ENCODE measurements around the gene HCFC1R1.

Gene HCFC1R1

GRCh38 chr16:3020247-3020603 lies 3.5 kb downstream of the HCFC1R1 start, which contains the start of gene TNFRSF12A:
TNFRSF12A (plus strand) TSS chr16:3020368; CDS start chr16:3020398, 30 bp downstream.
- peak in 1 of 3 experiments; percentile 71 for DNase-seq (ENCODE audit: low read depth in 3 of 3)

DNA sequence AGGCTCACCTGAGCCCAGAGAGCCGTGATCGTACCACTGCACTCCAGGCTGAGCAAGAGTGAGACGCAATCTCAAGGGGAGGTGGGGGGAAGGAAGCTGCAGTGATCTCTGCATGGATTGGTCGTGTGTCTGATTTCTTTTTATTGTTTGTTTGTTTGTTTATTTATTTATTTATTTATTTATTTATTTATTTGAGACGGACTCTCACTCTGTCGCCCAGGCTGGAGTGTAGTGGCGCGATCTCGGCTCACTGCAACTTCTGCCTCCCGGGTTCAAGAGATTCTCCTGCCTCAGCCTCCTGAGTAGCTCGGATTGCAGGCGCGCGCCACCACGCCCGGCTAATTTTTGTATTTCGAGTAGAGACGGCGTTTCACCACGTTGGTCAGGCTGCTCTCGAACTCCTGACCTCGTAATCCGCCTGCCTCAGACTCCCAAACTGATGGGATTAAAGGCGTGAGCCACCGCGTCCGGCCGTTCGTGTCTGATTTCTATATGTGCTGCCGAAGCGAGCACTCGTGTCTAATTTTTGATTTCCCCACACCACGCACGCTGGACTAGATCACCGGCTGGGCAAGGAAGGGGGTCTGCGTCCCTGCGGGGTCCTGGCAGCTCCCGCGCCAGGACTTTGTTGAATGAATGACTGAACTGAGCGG lies 4.0 kb downstream of the HCFC1R1 start:
- no peak for DNase-seq (ENCODE audit: low read depth in 3 of 3)

DNA sequence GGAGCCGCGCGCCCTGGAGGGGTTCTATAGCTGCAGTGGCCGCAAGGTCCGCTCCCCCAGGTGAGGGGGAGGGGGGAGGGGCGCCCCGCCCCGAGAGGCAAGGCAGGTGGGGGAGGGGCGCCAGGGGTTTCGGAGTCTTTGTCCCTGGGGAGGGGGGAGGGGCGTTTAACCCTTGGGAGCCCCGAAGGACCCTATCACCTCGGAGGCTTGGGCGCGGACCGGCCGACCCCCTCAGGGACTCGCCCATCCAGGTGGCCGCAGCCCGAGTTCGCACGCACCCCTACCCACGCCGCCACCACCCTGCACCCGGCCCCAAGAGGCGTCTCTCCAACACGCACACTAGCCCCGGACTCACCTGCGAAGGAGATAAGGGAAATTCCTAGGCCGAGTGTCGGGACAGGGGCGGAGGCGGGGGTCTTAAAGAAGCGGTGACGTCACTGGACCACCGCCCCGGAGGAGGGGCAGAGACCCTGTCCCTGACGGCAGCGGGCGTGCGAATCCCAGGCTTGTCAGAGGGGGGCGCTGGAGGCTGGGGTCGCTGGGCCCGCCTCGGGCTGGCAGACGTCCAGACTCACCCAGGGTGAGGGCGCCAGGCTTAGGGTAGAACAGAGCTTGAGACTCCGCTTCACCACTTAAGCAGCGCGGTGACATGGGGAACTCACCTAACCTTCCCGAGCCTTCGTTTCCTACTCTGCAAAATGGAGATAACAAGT lies 5.8 kb downstream of the HCFC1R1 start, which contains the start of gene CLDN6:
CLDN6 (minus strand) TSS at position 390 of the 713 bp plus-strand sequence. CDS start 2,162 bp downstream, outside the sequence.
- DNase-seq (ENCODE audit: low read depth in 3 of 3), result peak in 1 of 3 experiments; percentile 37

DNA sequence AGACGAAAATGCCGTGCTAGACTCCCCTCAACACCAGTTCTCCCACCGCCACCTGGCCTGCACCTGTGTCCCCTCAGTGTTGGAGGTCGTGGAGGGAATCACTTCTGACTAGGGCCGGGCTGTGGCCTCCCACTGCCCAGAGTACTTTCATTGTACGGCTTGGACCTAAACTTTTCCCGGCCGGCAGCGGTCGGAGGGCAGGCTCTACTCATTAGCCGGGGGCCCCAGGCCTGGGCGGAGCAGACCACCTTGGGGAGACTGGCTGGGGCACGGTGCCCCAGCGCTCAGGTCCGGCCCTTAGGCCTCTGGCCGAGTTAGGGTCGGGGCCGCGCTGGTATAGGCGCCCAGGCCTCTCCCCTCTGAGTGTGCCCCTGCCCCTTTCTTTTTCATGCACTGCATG lies 6.4 kb downstream of the HCFC1R1 start:
- DNase-seq (ENCODE audit: low read depth in 3 of 3), result no peak

DNA sequence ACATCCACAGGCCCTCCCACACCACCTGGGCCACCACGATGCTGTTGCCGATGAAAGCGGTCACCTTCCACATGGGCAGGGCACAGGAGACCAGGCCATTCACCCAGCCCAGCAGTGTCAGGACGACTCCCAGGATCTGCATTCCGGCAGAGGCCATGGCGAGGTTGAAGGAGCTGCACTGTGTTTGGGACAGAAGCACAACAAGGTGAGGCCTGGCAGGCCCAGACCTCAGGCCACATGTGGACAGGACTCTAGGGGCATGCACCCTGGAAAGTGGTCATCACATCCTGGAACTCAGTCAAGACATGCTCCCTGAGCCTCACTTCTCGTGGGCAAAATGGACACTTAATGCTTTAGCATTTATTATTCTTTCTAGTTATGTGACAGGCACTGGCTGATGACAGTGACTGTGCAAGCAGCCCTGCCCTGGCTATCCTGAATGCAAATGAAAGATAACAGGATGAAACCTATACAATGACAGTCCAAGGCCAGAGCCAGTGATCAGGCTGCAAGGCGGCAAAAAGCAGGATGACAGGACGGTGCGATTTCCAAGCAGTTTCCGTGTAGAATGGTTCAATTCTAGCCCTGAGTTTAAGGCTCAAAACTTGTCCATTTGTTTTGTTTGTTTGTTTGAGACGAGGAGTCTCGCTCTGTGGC lies 7.7 kb downstream of the HCFC1R1 start:
- no peak for DNase-seq (ENCODE audit: low read depth in 3 of 3)

DNA sequence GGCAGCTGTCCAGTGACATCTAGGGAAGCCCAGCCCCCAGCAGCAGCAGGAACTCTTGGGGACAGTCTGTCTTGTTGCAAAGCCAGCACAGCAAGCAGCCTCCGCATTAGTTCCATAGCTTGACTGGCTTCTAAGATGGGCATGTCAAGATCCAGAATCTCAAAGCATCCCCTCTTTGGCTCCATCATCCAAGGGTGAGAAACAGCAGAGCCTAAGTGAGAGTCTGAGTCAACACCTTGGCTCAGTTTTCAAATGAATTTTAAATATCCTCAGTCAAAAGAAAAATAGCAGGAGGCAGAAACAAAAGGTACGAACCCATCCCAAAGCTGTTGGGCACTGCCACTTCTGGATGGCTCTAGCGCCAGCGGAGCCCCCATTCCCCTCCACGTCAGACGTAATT lies 8.8 kb downstream of the HCFC1R1 start:
- DNase-seq (ENCODE audit: low read depth in 3 of 3), result no peak

DNA sequence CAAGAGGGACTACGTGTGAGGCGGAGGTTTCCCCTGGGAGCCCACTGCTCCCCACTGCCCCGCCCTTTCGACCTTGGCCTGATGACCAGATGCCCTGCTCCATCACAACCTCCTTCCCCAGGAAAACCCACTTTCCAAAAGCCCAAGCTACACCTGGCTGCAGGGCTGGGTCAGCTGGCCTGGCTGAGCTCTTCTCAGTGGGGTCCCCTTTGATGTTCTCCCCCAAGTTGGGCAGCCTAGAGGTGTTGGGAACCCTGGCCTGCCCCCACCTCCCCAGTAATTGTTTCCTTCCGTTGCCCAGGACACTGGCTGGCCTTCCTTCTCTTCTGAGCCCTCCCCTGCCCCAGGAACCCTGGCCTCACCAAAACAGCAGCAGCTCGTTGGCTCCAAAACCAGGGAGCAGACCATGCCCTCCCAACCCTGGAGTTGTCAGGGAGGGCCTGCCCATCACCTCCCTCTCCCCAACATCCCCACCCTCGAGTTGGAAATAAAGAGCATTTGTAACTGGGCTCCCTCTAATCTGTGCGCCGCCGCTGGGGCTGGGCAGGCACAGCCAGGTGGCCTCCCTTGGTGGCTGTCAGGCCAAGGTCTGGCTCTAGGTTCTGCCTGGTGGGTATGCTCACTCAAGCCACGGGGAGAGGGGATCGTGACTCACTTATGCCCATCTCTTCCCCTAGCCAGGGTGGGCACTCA lies 9.6 kb downstream of the HCFC1R1 start:
- DNase-seq (ENCODE audit: low read depth in 3 of 3), result no peak

GRCh38 chr16:3013491-3013951 lies 10.2 kb downstream of the HCFC1R1 start:
- DNase-seq (ENCODE audit: low read depth in 3 of 3), result no peak

DNA sequence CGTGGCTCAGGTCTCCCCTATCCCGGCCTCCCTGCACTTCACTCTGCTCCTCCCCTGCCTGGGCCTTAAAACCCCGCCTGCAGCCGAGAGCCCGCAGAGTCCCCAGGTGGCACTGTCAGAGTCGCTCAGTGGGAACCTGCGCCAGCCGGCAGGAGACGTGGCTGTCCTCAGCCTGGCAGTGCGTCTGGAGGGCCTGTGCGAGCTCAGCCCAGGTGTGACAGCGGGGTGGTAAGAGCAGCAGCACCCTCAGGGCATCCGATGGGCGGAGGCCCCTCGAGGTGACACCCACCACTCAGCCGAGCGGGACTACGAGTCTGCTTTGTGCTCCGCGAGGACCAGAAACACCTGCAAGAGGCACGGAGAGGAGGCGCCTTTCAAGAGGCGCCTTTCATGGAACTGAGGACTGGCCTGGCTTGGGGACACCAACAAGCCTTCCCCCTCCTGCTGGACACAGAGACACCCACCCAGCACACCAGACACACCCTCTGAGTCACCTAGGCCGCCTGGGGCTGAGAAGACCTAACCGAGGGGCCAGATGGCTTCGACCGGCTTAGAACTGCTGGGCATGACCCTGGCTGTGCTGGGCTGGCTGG lies 10.8 kb downstream of the HCFC1R1 start, which contains the start of gene CLDN9:
CLDN9 (plus strand) TSS at position 96 of the 593 bp plus-strand sequence; CDS start at position 536, 440 bp downstream.
- DNase-seq (ENCODE audit: low read depth in 3 of 3), result no peak

GRCh38 chr16:3012246-3012645 lies 11.5 kb downstream of the HCFC1R1 start:
- DNase-seq (ENCODE audit: low read depth in 3 of 3), result no peak

DNA sequence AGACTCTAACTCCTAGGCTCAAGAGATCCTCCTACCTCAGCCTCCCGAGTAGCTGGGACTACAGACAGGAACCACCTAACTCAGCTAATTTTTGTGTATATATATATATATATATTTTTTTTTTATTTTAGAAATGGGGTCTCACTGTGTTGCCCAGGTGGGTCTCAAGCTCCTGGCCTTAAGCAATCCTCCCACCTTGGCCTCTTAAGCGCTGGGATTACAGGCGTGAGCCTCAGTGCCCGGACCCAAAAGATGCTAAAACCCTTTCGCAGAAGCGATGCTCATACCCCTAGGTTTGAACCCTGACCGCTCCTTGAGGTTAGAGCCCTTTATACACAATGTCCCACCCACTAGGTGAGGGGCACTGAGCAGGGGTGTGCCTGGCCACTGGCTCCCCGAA lies 13.2 kb downstream of the HCFC1R1 start:
- no peak for DNase-seq (ENCODE audit: low read depth in 3 of 3)

GRCh38 chr16:3009568-3010390 lies 14.0 kb downstream of the HCFC1R1 start:
- DNase-seq (ENCODE audit: low read depth in 3 of 3), result no peak

DNA sequence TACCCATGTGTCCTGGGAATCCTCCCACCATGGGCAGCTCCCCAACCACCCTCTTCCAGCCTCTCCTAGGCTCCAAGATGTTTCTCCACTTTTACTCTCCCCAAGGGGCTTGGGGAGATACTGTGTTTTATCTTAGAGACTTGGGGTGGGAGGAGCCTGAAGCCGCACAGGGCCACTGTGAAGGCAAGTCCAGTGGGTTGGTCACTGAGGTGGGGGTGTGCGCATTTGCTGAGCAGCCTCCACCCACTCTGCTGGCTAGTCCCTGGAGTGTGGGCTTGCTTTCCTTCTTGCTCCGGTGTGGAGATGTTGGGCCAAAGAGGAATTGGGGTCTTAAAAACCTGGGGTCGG lies 15.1 kb downstream of the HCFC1R1 start:
- no peak for DNase-seq (ENCODE audit: low read depth in 3 of 3)

- DNase-seq (ENCODE audit: low read depth in 3 of 3), result no peak
Measured at GRCh38 chr16:3007957-3008689, 15.6 kb downstream of the HCFC1R1 start.

- DNase-seq (ENCODE audit: low read depth in 3 of 3), result no peak
Measured at GRCh38 chr16:3007059-3007956, 16.4 kb downstream of the HCFC1R1 start.

- no peak for DNase-seq (ENCODE audit: low read depth in 3 of 3)
Measured at GRCh38 chr16:3004781-3005284, 18.9 kb downstream of the HCFC1R1 start.

DNA sequence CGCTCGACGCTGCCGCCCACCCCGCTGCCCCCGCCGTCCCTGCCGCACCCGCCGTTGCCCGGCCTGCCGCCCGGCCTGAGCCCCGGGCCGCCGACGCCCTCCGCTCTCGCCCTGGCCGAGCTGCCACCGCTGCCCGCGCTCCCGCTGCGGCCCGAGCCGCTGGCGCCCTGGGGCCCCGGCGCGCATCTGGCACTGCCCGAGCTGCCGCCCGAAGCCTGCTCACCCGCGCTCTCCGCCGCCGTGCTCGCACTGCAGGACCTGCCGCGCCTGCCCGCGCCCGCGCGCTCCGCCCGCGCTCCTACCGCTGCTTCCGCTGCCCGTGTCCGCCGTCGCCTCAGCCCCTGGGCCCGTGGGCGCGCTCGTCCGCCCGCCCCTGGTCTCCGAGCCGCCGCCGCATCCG lies 19.4 kb downstream of the HCFC1R1 start:
- no peak for DNase-seq (ENCODE audit: low read depth in 3 of 3)

GRCh38 chr16:3003582-3004270 lies 20.0 kb downstream of the HCFC1R1 start:
- DNase-seq (ENCODE audit: low read depth in 3 of 3), result peak; percentile 92 to 97 (median 93)

Data from stimulated activated CD4-positive, alpha-beta T cell treated with anti-CD3 and anti-CD28 coated beads, TNF-alpha, amount 100 ng/mL, for 24 hours (primary cell).